Psoas muscle (tissue), 8 donors: ENCODE results near the gene PCDHGB1. TPM values are rescaled to one million over a fixed set of nuclear protein-coding genes. Genes with fewer than 3 reads are reported as not detected.
"Not testable (repeated sequence)": the region's sequence is repeated elsewhere in the genome, so short reads cannot be mapped to it uniquely, and the experiment has no call there.

Source experiments
- ATAC-seq, 4 donors: fragments of 200-7000 bp; cut with Tn5 transposase; one replicate each; pipeline ENCODE4 v1.9.1; 2020; ENCODE audit warnings: moderate library complexity in 3 of 4, mild to moderate bottlenecking in 2 of 4
- DNase-seq, 2 donors: peaks; one replicate each; pipeline ENCODE4 v3.0.0-alpha.2; 2020
- H3K27ac ChIP-seq: fragments of 200-600 bp; one replicate; pipeline ENCODE4 v1.8.0; 2022
- H3K27me3 ChIP-seq, 3 donors: fragments of 200-600 bp in 1 of 3; one replicate each; pipeline versions ENCODE4 v1.6.1 to v1.8.0; 2013 to 2022; ENCODE audit warnings: low read length in 2 of 3, mild to moderate bottlenecking in 2 of 3, moderate library complexity in 1 of 3; ENCODE audit not compliant: insufficient read depth in 3 of 3
- H3K36me3 ChIP-seq, 2 donors: fragments of 200-600 bp in 1 of 2; one replicate each; pipeline versions ENCODE4 v1.6.1 to v1.8.0; 2013 to 2022; ENCODE audit warnings: low read depth in 1 of 2, mild to moderate bottlenecking in 1 of 2, moderate library complexity in 1 of 2; ENCODE audit not compliant: insufficient read depth in 1 of 2
- H3K4me1 ChIP-seq: fragments of 200-600 bp; one replicate; pipeline ENCODE4 v1.8.0; 2022
- H3K4me3 ChIP-seq: fragments of 200-600 bp; one replicate; pipeline ENCODE4 v1.8.0; 2022; ENCODE audit warnings: mild to moderate bottlenecking
- H3K9me3 ChIP-seq: fragments of 200-600 bp; one replicate; pipeline ENCODE4 v1.8.0; 2022
- WGBS, 3 donors: extraction: QIAGEN DNeasy Blood & Tissue Kit; methylation state at CpG; one replicate each; pipeline versions ENCODE4 v1.1.6 to v1.1.7; 2013; 5-methylcytosine and 5-hydroxymethylcytosine counted together
- intact Hi-C, 2 donors: fragments of 100-400 bp; cut with DNase I; formaldehyde crosslinking; loops; one replicate each; pipeline versions ENCODE4 v1.11.0 to v1.14.2; 2022
- polyA plus RNA-seq, 3 donors: library from polyadenylated mRNA; stranded (reverse); fragments of 200-250 nt; gene quantifications; one replicate each; pipeline ENCODE4 v1.2.3, GENCODE V29; 2013
- total RNA-seq, 4 donors: library from RNA; stranded (reverse); fragmentation: NEBNext Ultra II Directional in 2 of 4; extraction: Animal tissue kit (Norgen Biotek cat#: 25700) in 2 of 4; gene quantifications; one replicate each; pipeline versions ENCODE4 v1.2.1 to v1.2.4, GENCODE V29; 2021 to 2023
- TF ChIP-seq, protein P1 (sequence below): fragments of 200-600 bp; IDR thresholded peaks from one replicate; pipeline ENCODE4 v1.8.0; 2022; ENCODE audit warnings: antibody characterized with exemption
- donor health status: healthy with polysubstance abuse.
- donor health status: DM: no; HTN: no; CAD: no; lungs with moderate emphysema.
- donor health status: Bipolar disorder and iron deficiency.
- donor health status: healthy.
- donor health status: DM: yes; HTN: yes; CAD: no.
- donor health status: DM: no; HTN: no; CAD: no.
- donor health status: DM: no; HTN: no; CAD: no.
- donor health status: DM: yes; HTN: yes; CAD: no.

The PCDHGB1 gene
- total and polyA plus RNA-seq, 7 donors: 0.08 to 1.8 (median 0.71) TPM

GRCh38 chr5:141326088-141326854 is 23.6 kb upstream of the PCDHGB1 start:
- H3K27ac ChIP-seq: peak overlapping the region; percentile 85
- intact Hi-C loops: loop anchor here in 1 of 2 donors (10.0 kb wide), 1 partner anchor 201 kb away; the partner anchor contains the start of gene PCDHB4
- 5 to 10% (median 9%) methylated on average over 27 of the region's 27 CpGs for WGBS, 3 donors
- peak overlapping the region; percentile 70 for H3K4me3 ChIP-seq
- H3K36me3 ChIP-seq: no peaks in the 10 kb centered on the region
- no peaks in the 10 kb centered on the region for H3K27me3 ChIP-seq
- ATAC-seq: peak; percentile 89 to 97 (median 94)
- TF ChIP-seq, protein P1, sequence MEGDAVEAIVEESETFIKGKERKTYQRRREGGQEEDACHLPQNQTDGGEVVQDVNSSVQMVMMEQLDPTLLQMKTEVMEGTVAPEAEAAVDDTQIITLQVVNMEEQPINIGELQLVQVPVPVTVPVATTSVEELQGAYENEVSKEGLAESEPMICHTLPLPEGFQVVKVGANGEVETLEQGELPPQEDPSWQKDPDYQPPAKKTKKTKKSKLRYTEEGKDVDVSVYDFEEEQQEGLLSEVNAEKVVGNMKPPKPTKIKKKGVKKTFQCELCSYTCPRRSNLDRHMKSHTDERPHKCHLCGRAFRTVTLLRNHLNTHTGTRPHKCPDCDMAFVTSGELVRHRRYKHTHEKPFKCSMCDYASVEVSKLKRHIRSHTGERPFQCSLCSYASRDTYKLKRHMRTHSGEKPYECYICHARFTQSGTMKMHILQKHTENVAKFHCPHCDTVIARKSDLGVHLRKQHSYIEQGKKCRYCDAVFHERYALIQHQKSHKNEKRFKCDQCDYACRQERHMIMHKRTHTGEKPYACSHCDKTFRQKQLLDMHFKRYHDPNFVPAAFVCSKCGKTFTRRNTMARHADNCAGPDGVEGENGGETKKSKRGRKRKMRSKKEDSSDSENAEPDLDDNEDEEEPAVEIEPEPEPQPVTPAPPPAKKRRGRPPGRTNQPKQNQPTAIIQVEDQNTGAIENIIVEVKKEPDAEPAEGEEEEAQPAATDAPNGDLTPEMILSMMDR: peak; percentile 58
- H3K4me1 ChIP-seq: peaks cover 4% of the 10 kb centered on the region
- peaks cover 10% of the 10 kb centered on the region for H3K9me3 ChIP-seq
- peak; percentile 74 to 83 for DNase-seq

GRCh38 chr5:141328231-141328630 is 21.7 kb upstream of the PCDHGB1 start:
- no peaks in the 10 kb centered on the region for H3K4me1 ChIP-seq
- TF ChIP-seq, protein P1: no peak
- peak in 2 of 4 donors; percentile 26 to 36 for ATAC-seq
- no peaks in the 10 kb centered on the region for H3K36me3 ChIP-seq
- intact Hi-C loops: loop anchor here in 1 of 2 donors (10.0 kb wide), 1 partner anchor 203 kb away; the partner anchor contains the start of gene PCDHB4
- peaks cover 4% of the 10 kb centered on the region for H3K9me3 ChIP-seq
- no peak overlapping the region for H3K4me3 ChIP-seq
- no peak for DNase-seq
- H3K27ac ChIP-seq: no peak overlapping the region
- WGBS, 3 donors: 82 to 83% (median 83%) methylated on average over 8 of the region's 8 CpGs
- peaks cover 0 to 6% (median 5%) of the 10 kb centered on the region in 3 donors for H3K27me3 ChIP-seq

DNA sequence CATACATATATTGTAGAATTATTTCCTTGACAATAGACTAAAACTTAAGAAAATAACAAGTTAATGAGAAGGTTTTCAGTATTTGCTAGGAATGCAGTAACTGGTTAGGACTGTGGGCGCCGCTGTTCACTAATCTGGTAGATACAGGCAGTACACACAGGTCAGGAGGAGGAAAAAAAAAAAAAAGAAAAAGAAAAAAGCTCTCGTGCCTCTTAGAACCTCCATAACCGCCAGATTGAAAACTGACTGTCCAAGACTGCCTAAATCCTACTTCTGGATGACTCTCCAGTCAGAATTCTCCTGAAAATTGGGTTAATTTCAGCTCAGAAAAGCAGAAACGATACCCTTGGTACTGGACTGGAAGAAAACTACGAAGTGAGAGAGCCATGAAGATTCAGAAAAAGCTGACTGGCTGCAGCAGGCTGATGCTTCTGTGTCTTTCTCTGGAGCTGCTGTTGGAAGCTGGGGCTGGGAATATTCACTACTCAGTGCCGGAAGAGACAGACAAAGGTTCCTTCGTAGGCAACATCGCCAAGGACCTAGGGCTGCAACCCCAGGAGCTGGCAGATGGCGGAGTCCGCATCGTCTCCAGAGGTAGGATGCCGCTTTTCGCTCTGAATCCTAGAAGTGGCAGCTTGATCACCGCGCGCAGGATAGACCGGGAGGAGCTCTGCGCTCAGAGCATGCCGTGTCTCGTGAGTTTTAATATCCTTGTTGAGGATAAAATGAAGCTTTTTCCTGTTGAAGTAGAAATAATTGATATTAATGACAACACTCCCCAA is 19.4 kb upstream of the PCDHGB1 start, which contains the start of gene PCDHGA1:
Gene PCDHGA1 (plus strand): TSS at position 216 of the 782 bp plus-strand sequence.
- Histone ChIP-seq H3K27ac (peak within 1 kb of the TSS; percentile 15), H3K9me3 (peaks cover 4% of the 10 kb centered on the region), H3K4me3 (peak within 1 kb of the TSS; percentile 54), H3K36me3 (no peaks in the 10 kb centered on the region), H3K4me1 (no peaks in the 10 kb centered on the region), H3K27me3 (peaks cover 0 to 15% (median 6%) of the 10 kb centered on the region in 3 donors)
- TF ChIP-seq, protein P1: peak; percentile 50
- no peak for DNase-seq
- WGBS, 3 donors: 20 to 31% (median 24%) methylated on average over 21 of the region's 21 CpGs
- intact Hi-C loops: no loop called here
- peak in 2 of 4 donors; percentile 54 to 61 for ATAC-seq

- H3K9me3 ChIP-seq, DNase-seq, H3K4me1 ChIP-seq, ATAC-seq, intact Hi-C loops, H3K4me3 ChIP-seq, H3K27ac ChIP-seq, H3K36me3 ChIP-seq: not testable (repeated sequence)
- peaks cover 0 to 15% (median 6%) of the 10 kb centered on the region in 3 donors for H3K27me3 ChIP-seq
- 32 to 47% (median 36%) methylated on average over 35 to 39 of the region's 39 CpGs for WGBS, 3 donors
These were observed 17.3 kb upstream of the PCDHGB1 start for GRCh38 chr5:141332571-141332970.
